Neuronal stem cell (in vitro differentiated cells): ENCODE data around the gene SAMD9L.

Experiments
- DNase-seq: peaks from one replicate; pipeline ENCODE4 v3.0.0-alpha.2; 2013; ENCODE audit warnings: low spot score
- H2AFZ ChIP-seq: one replicate; pipeline ENCODE4 v1.6.1; 2013; ENCODE audit warnings: mild to moderate bottlenecking, low read length, inconsistent platforms
- H2AK5ac ChIP-seq: 2 replicates; pipeline ENCODE4 v1.6.1; 2013; ENCODE audit warnings: low read depth, mild to moderate bottlenecking, inconsistent platforms, low read length, moderate library complexity, mixed read lengths
- H2BK120ac ChIP-seq: 2 replicates; pipeline ENCODE4 v1.6.1; 2013; ENCODE audit warnings: low read depth, mild to moderate bottlenecking, inconsistent platforms, low read length, moderate library complexity, mixed read lengths
- H2BK12ac ChIP-seq: one replicate; pipeline ENCODE4 v1.6.1; 2013; ENCODE audit warnings: low read length, inconsistent platforms
- H2BK15ac ChIP-seq: 2 replicates; pipeline ENCODE4 v1.6.1; 2013; ENCODE audit warnings: mild to moderate bottlenecking, low read length, inconsistent platforms, mixed read lengths
- H2BK5ac ChIP-seq: one replicate; pipeline ENCODE4 v1.6.1; 2013; ENCODE audit warnings: inconsistent platforms, mild to moderate bottlenecking, low read length, moderate library complexity
- H3K14ac ChIP-seq: one replicate; pipeline ENCODE4 v1.6.1; 2013; ENCODE audit warnings: low read length, inconsistent platforms
- H3K18ac ChIP-seq: 2 replicates; pipeline ENCODE4 v1.6.1; 2013; ENCODE audit warnings: low read length, inconsistent platforms
- H3K23ac ChIP-seq: 2 replicates; pipeline ENCODE4 v1.6.1; 2013; ENCODE audit warnings: low read depth, mild to moderate bottlenecking, mixed read lengths, low read length, inconsistent platforms; ENCODE audit not compliant: poor library complexity
- H3K27ac ChIP-seq: replicated peaks from 3 replicates; pipeline ENCODE4 v1.5.1; 2013; ENCODE audit warnings: low read length, inconsistent platforms
- H3K27me3 ChIP-seq, 3 experiments: 2 replicates each; pipeline ENCODE4 v1.6.1; 2013; ENCODE audit warnings: low read length in 3 of 3, mild to moderate bottlenecking in 2 of 3, inconsistent platforms in 1 of 3, low read depth in 1 of 3, mixed read lengths in 1 of 3, moderate library complexity in 1 of 3; ENCODE audit not compliant: control insufficient read depth in 3 of 3, insufficient read depth in 3 of 3
- H3K36me3 ChIP-seq, 2 donors: replicated peaks in 1 of 2; 2 replicates each; pipeline ENCODE4 v1.6.1; 2013; ENCODE audit warnings: low read length in 2 of 2; ENCODE audit not compliant: control insufficient read depth in 2 of 2, insufficient read depth in 2 of 2
- H3K4ac ChIP-seq: 2 replicates; pipeline ENCODE4 v1.6.1; 2013; ENCODE audit warnings: inconsistent platforms, mild to moderate bottlenecking, low read length, moderate library complexity
- H3K4me1 ChIP-seq, 2 donors: 1 replicate in 1 of 2; 2 replicates in 1 of 2; pipeline ENCODE4 v1.6.1; 2013; ENCODE audit warnings: low read length in 2 of 2, low read depth in 1 of 2; ENCODE audit not compliant: control insufficient read depth in 2 of 2, insufficient read depth in 1 of 2
- H3K4me2 ChIP-seq: one replicate; pipeline ENCODE4 v1.6.1; 2013; ENCODE audit warnings: mild to moderate bottlenecking, low read length, inconsistent platforms; ENCODE audit not compliant: insufficient read depth, poor library complexity, severe bottlenecking
- H3K4me3 ChIP-seq, 2 donors: 2 replicates each; pipeline ENCODE4 v1.5.1; 2013; ENCODE audit warnings: low read length in 2 of 2, mild to moderate bottlenecking in 2 of 2, inconsistent platforms in 1 of 2, moderate library complexity in 1 of 2
- H3K79me1 ChIP-seq: one replicate; pipeline ENCODE4 v1.6.1; 2013; ENCODE audit warnings: low read depth, mild to moderate bottlenecking, inconsistent platforms, low read length, moderate library complexity
- H3K9ac ChIP-seq: one replicate; pipeline ENCODE4 v1.6.1; 2013; ENCODE audit warnings: mild to moderate bottlenecking, low read depth, low read length, inconsistent platforms; ENCODE audit not compliant: poor library complexity
- H3K9me3 ChIP-seq, 2 donors: replicated peaks in 1 of 2; 2 replicates each; pipeline versions ENCODE3 to v1.6.1; 2013; ENCODE audit warnings: low read length in 2 of 2, mild to moderate bottlenecking in 2 of 2, inconsistent platforms in 1 of 2, low read depth in 1 of 2, mixed read lengths in 1 of 2, moderate library complexity in 1 of 2; ENCODE audit not compliant: control insufficient read depth in 2 of 2, insufficient read depth in 1 of 2
- H4K8ac ChIP-seq: one replicate; pipeline ENCODE4 v1.6.1; 2013; ENCODE audit warnings: low read depth, mild to moderate bottlenecking, inconsistent platforms, low read length, moderate library complexity
- H4K91ac ChIP-seq: one replicate; pipeline ENCODE4 v1.6.1; 2013; ENCODE audit warnings: low read length, low read depth, mild to moderate bottlenecking, inconsistent platforms; ENCODE audit not compliant: poor library complexity
- WGBS, 2 donors: extraction: QIAGEN DNeasy Blood & Tissue Kit; methylation state at CpG; one replicate each; pipeline ENCODE4 v1.1.7; 2013; ENCODE audit warnings: missing lambda C conversion rate in 2 of 2, mixed read lengths in 1 of 2; ENCODE audit not compliant: insufficient read length in 2 of 2, insufficient replicate concordance in 1 of 2; ENCODE audit errors: extremely low coverage in 2 of 2; 5-methylcytosine and 5-hydroxymethylcytosine counted together

Gene SAMD9L

GRCh38 chr7:93185303-93186027 lies 37.3 kb upstream of the SAMD9L start:
- no peak overlapping the region for H2BK12ac ChIP-seq
- no peak overlapping the region for H3K14ac ChIP-seq
- H3K27me3 ChIP-seq: peaks cover 0 to 21% (median 0%) of the 10 kb centered on the region in 3 experiments
- no peak overlapping the region for H4K8ac ChIP-seq
- no peak overlapping the region for H3K4ac ChIP-seq
- H3K27ac ChIP-seq: no peak overlapping the region
- no peaks in the 10 kb centered on the region for H3K79me1 ChIP-seq
- no peak overlapping the region for H2AFZ ChIP-seq
- H2AK5ac ChIP-seq: no peak overlapping the region
- no peak for DNase-seq
- no peaks in the 10 kb centered on the region for H3K4me1 ChIP-seq
- H3K9me3 ChIP-seq: no peaks in the 10 kb centered on the region
- H4K91ac ChIP-seq: no peak overlapping the region
- H3K36me3 ChIP-seq: no peaks in the 10 kb centered on the region
- no peak overlapping the region for H2BK15ac ChIP-seq
- no peak overlapping the region for H3K9ac ChIP-seq
- no peak overlapping the region for H3K4me2 ChIP-seq
- no peak overlapping the region for H2BK5ac ChIP-seq
- H2BK120ac ChIP-seq: no peak overlapping the region
- no CpG with 5 or more reads among the region's 1 CpG for WGBS, 2 donors
- H3K4me3 ChIP-seq: no peak overlapping the region
- no peak overlapping the region for H3K18ac ChIP-seq
- no peak overlapping the region for H3K23ac ChIP-seq

- no peak overlapping the region for H3K9ac ChIP-seq
- H4K8ac ChIP-seq: no peak overlapping the region
- H2BK5ac ChIP-seq: no peak overlapping the region
- H3K23ac ChIP-seq: peak overlapping the region; percentile 17
- DNase-seq: no peak
- H3K79me1 ChIP-seq: no peaks in the 10 kb centered on the region
- no peak overlapping the region for H3K27ac ChIP-seq
- H2BK15ac ChIP-seq: no peak overlapping the region
- H3K4me1 ChIP-seq: no peaks in the 10 kb centered on the region
- no peaks in the 10 kb centered on the region for H3K27me3 ChIP-seq
- H3K9me3 ChIP-seq: no peaks in the 10 kb centered on the region
- no peak overlapping the region for H3K4ac ChIP-seq
- H3K18ac ChIP-seq: no peak overlapping the region
- no peak overlapping the region for H2BK120ac ChIP-seq
- no peaks in the 10 kb centered on the region for H3K36me3 ChIP-seq
- no peak overlapping the region for H2AFZ ChIP-seq
- H2BK12ac ChIP-seq: no peak overlapping the region
- no peak overlapping the region for H3K14ac ChIP-seq
- no peak overlapping the region for H4K91ac ChIP-seq
- no peak overlapping the region for H3K4me3 ChIP-seq
- H2AK5ac ChIP-seq: no peak overlapping the region
- H3K4me2 ChIP-seq: no peak overlapping the region
These were observed 31.0 kb upstream of the SAMD9L start for GRCh38 chr7:93179173-93179572.

- Histone ChIP-seq H2AK5ac (no peak overlapping the region), H3K27me3 (no peaks in the 10 kb centered on the region), H3K79me1 (no peaks in the 10 kb centered on the region), H3K4me3 (no peak overlapping the region), H2BK120ac (no peak overlapping the region), H4K8ac (no peak overlapping the region), H2BK5ac (no peak overlapping the region), H3K4me1 (no peaks in the 10 kb centered on the region), H2AFZ (no peak overlapping the region), H3K18ac (no peak overlapping the region), H3K4me2 (no peak overlapping the region), H3K23ac (no peak overlapping the region), H4K91ac (no peak overlapping the region), H3K36me3 (no peaks in the 10 kb centered on the region), H2BK15ac (no peak overlapping the region), H3K14ac (no peak overlapping the region), H3K9ac (no peak overlapping the region), H2BK12ac (no peak overlapping the region), H3K4ac (no peak overlapping the region), H3K9me3 (no peaks in the 10 kb centered on the region), H3K27ac (no peak overlapping the region)
- WGBS, 2 donors: no CpG with 5 or more reads among the region's 3 CpGs
- DNase-seq: no peak
These were observed 30.0 kb upstream of the SAMD9L start for GRCh38 chr7:93178213-93178612.

- Histone ChIP-seq H3K23ac (no peak overlapping the region), H2BK5ac (no peak overlapping the region), H2AK5ac (no peak overlapping the region), H3K18ac (no peak overlapping the region), H3K9me3 (no peaks in the 10 kb centered on the region), H3K4me2 (no peak overlapping the region), H3K27me3 (no peaks in the 10 kb centered on the region), H3K79me1 (no peaks in the 10 kb centered on the region), H3K27ac (no peak overlapping the region), H4K91ac (no peak overlapping the region), H2AFZ (no peak overlapping the region), H3K4me3 (no peak overlapping the region), H2BK12ac (no peak overlapping the region), H3K4me1 (no peaks in the 10 kb centered on the region), H3K9ac (no peak overlapping the region), H3K4ac (no peak overlapping the region), H2BK15ac (no peak overlapping the region), H3K14ac (no peak overlapping the region), H4K8ac (no peak overlapping the region), H2BK120ac (no peak overlapping the region), H3K36me3 (no peaks in the 10 kb centered on the region)
- DNase-seq: no peak
- no CpG with 5 or more reads among the region's 2 CpGs for WGBS, 2 donors
These were observed 28.9 kb upstream of the SAMD9L start for GRCh38 chr7:93176992-93177580.
